Endothelial cell of umbilical vein (primary cell): Measurements from ENCODE around the gene CMTM4.

Source experiments
- CTCF ChIP-seq, 2 donors: IDR thresholded peaks; 1 replicate in 1 of 2; 2 replicates in 1 of 2; pipeline ENCODE4 v1.5.1; 2011; ENCODE audit warnings: low read length in 2 of 2, mild to moderate bottlenecking in 2 of 2, moderate library complexity in 2 of 2, control low read depth in 1 of 2, inconsistent platforms in 1 of 2, low read depth in 1 of 2; ENCODE audit not compliant: insufficient read depth in 1 of 2; ENCODE audit errors: extremely low read depth in 1 of 2
- EZH2 ChIP-seq: IDR thresholded peaks from 2 replicates; pipeline ENCODE4 v1.6.1; 2012; ENCODE audit warnings: borderline replicate concordance, low read depth, mild to moderate bottlenecking, moderate library complexity, low read length, inconsistent platforms; ENCODE audit not compliant: severe bottlenecking
- JUN ChIP-seq: IDR thresholded peaks from 2 replicates; pipeline ENCODE4 v1.6.1; 2011; ENCODE audit warnings: borderline replicate concordance, low read depth; ENCODE audit not compliant: insufficient read length, insufficient read depth
- MYC ChIP-seq: IDR thresholded peaks from one replicate; pipeline ENCODE4 v1.6.1; 2011; ENCODE audit warnings: mild to moderate bottlenecking, low read depth, low read length
- POLR2A ChIP-seq: IDR thresholded peaks from 2 replicates; pipeline ENCODE4 v1.6.1; 2012; ENCODE audit warnings: low read depth, mild to moderate bottlenecking, control low read depth, low read length
- POLR2AphosphoS5 ChIP-seq: IDR thresholded peaks from 2 replicates; pipeline ENCODE4 v1.6.1; 2012; ENCODE audit warnings: low read depth, mild to moderate bottlenecking, control low read depth, low read length, moderate library complexity; ENCODE audit not compliant: insufficient read depth

- no peak for TF ChIP-seq EZH2
- TF ChIP-seq POLR2AphosphoS5, result no peak
- TF ChIP-seq CTCF (IDR thresholded peaks at IDR 0.05; ENCODE audit: extremely low read depth in 1 of 2, insufficient read depth in 1 of 2, low read depth in 1 of 2, low read length in 2 of 2), result no peak
- no peak for TF ChIP-seq POLR2A
- TF ChIP-seq MYC, result no peak
- no peak for TF ChIP-seq JUN
Observed at GRCh38 chr16:66594739-66595138, 101.8 kb downstream of the CMTM4 start.
